ENCODE data around the gene UBE2D2. TPM values are rescaled to one million over a fixed set of nuclear protein-coding genes. Genes with fewer than 3 reads are reported as not detected.

The UBE2D2 gene
- total and polyA plus RNA-seq, 2 of the 13 experiments (the other 11 are each of a cell fraction or from before 2014, with no cell fraction given), result 79.1 to 109 TPM

- TF ChIP-seq AFF4 (CRISPR knock-in tag; IDR thresholded peaks at IDR 0.05) (no peak), RARA (CRISPR knock-in tag; IDR thresholded peaks at IDR 0.05) (no peak), FOSL2 (CRISPR knock-in tag; IDR thresholded peaks at IDR 0.05) (peak; percentile 22; the same call in 1 of the 2 replicates)
These were observed 75.9 kb downstream of the UBE2D2 start (continued) for GRCh38 chr5:139636975-139637408.

- BruUV-seq (replicated peaks), result no TSS peak
- H3K27me3 ChIP-seq (ENCODE audit: control insufficient read depth in 1 of 2, insufficient read depth in 2 of 2, low read length in 2 of 2), result no peaks in the 10 kb centered on the region
- no peak overlapping the region for H2AFZ ChIP-seq (ENCODE audit: low read length)
- no peaks in the 10 kb centered on the region for H4K20me1 ChIP-seq (ENCODE audit: insufficient read depth, low read length)
- intact Hi-C loops (cut with micrococcal nuclease; ENCODE audit: unreplicated experiment), result loop anchor here (1.0 to 10.0 kb wide), 4 partner anchors 10 to 207 kb away; no protein-coding TSS in a partner anchor
- H3K4me3 ChIP-seq (replicated peaks in 1 of 3; ENCODE audit: insufficient read depth in 1 of 3, low read depth in 2 of 3, low read length in 3 of 3), result peak overlapping the region; percentile 61 to 78 (median 76); a peak in 5 of 6 replicates
- FAIRE-seq (no peak), ATAC-seq (peak; percentile 67), DNase-seq (ENCODE audit: low spot score) (peak; percentile 78)
- peak overlapping the region; percentile 72 for H3K9ac ChIP-seq (ENCODE audit: insufficient read depth, low read depth, low read length)
- WGBS (ENCODE audit: low lambda C conversion rate), result 0% methylated on average over 5 of the region's 62 CpGs
- POLR2A ChIA-PET, result interaction anchor here (0.5 to 4.6 kb wide), 16 partner anchors 10 to 1088 kb away, joined by 3 to 95 read pairs (median 4); partner anchors contain the start of gene CXXC5
- H3K4me2 ChIP-seq (ENCODE audit: low read depth, low read length), result peak overlapping the region; percentile 96
- in situ Hi-C loops (cut with HindIII; ENCODE audit: extremely low pct_ligation_motif_present, low pct_unique_long_range_greater_than_20kb), result loop anchor here (5.0 to 25.0 kb wide), 2 partner anchors 70 to 325 kb away; no protein-coding TSS in a partner anchor
- CTCF ChIA-PET (ENCODE audit: low intra/inter-chr PET ratio, low total read pairs), result interaction anchor here (2.9 kb wide), 1 partner anchor 128 kb away, joined by 19 read pairs; no protein-coding TSS in a partner anchor
- H3K4me1 ChIP-seq (ENCODE audit: insufficient read depth, low read length), result peaks cover 85% of the 10 kb centered on the region
- no peaks in the 10 kb centered on the region for H3K79me2 ChIP-seq (ENCODE audit: insufficient read depth, low read length)
- no peaks in the 10 kb centered on the region for H3K9me3 ChIP-seq (ENCODE audit: low read length)
- H3K36me3 ChIP-seq (replicated peaks in 1 of 2; ENCODE audit: control insufficient read depth in 1 of 2, insufficient read depth in 2 of 2, low read length in 2 of 2), result no peaks in the 10 kb centered on the region
- peak overlapping the region; percentile 72 for H3K27ac ChIP-seq (ENCODE audit: extremely low read length, insufficient read depth, low read length)
- no peak for TF ChIP-seq PTBP1 (IDR thresholded peaks at IDR 0.05; ENCODE audit: low read depth, low read length, poor library complexity, severe bottlenecking)
- peak; percentile 74; the same call in 1 of the 2 replicates for TF ChIP-seq ZBED4 (CRISPR knock-in tag; IDR thresholded peaks at IDR 0.05; ENCODE audit: borderline replicate concordance)
- peak; percentile 77; the same call in 1 of the 2 replicates for TF ChIP-seq MYC (CRISPR knock-in tag; IDR thresholded peaks at IDR 0.05; ENCODE audit: borderline replicate concordance)
- no peak for TF ChIP-seq ZFP36 (IDR thresholded peaks at IDR 0.05; ENCODE audit: borderline replicate concordance, low read depth, low read length, partially characterized antibody)
- TF ChIP-seq, protein P1, sequence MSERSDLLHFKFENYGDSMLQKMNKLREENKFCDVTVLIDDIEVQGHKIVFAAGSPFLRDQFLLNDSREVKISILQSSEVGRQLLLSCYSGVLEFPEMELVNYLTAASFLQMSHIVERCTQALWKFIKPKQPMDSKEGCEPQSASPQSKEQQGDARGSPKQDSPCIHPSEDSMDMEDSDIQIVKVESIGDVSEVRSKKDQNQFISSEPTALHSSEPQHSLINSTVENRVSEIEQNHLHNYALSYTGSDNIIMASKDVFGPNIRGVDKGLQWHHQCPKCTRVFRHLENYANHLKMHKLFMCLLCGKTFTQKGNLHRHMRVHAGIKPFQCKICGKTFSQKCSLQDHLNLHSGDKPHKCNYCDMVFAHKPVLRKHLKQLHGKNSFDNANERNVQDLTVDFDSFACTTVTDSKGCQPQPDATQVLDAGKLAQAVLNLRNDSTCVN (CRISPR knock-in tag; IDR thresholded peaks at IDR 0.05; ENCODE audit: borderline replicate concordance), result no peak; the same call in 1 of the 2 replicates
- no peak for TF ChIP-seq ZNF562 (CRISPR knock-in tag; IDR thresholded peaks at IDR 0.05; ENCODE audit: borderline replicate concordance)
- no peak for TF ChIP-seq PAWR (CRISPR knock-in tag; IDR thresholded peaks at IDR 0.05; ENCODE audit: borderline replicate concordance)
- peak; percentile 83; the same call in 1 of the 2 replicates for TF ChIP-seq ZFP82 (CRISPR knock-in tag; IDR thresholded peaks at IDR 0.05; ENCODE audit: borderline replicate concordance)
- TF ChIP-seq ZSCAN30 (CRISPR knock-in tag; IDR thresholded peaks at IDR 0.05), result 0 out of 2 replicates have a peak, but pooled peaks have one; percentile 31
These were observed 76.4 kb downstream of the UBE2D2 start for GRCh38 chr5:139637438-139638089.
